IMR-90 (cell line): ENCODE data around the gene GRAP. TPM values are rescaled to one million over a fixed set of nuclear protein-coding genes. Genes with fewer than 3 reads are reported as not detected.

Source experiments
- ATAC-seq: fragments of 200-7000 bp; cut with Tn5 transposase; 2 replicates; pipeline ENCODE4 v1.9.1; 2020; ENCODE audit warnings: low read depth, mild to moderate bottlenecking, moderate library complexity
- BruUV-seq: library from RNA; stranded (reverse); fragments of 400-500 nt; replicated peaks from 2 replicates; lab custom pipeline; 2021; lab: Mats Ljungman, UMichigan
- CTCF ChIA-PET: fragments of 300-600 bp; formaldehyde crosslinking; extraction: SDS; loops from one replicate; lab custom pipeline; 2021; ENCODE audit warnings: antibody characterized with exemption; lab: Yijun Ruan, JAX
- POLR2A ChIA-PET: fragments of 300-600 bp; sonication (Branson Sonifier 250); formaldehyde crosslinking; loops from one replicate; lab custom pipeline; 2022; ENCODE audit warnings: antibody characterized with exemption; ENCODE audit not compliant: unreplicated experiment; lab: Charles Lee
- DNase-seq: peaks from one replicate; pipeline ENCODE4 v3.0.0; 2013
- H2AFZ ChIP-seq: replicated peaks from 2 replicates; pipeline ENCODE3; 2013; ENCODE audit warnings: low read length, mild to moderate bottlenecking; ENCODE audit not compliant: poor library complexity
- H2AK5ac ChIP-seq: 2 replicates; pipeline ENCODE4 v1.6.1; 2013; ENCODE audit warnings: low read depth, low read length, inconsistent platforms
- H2AK9ac ChIP-seq: replicated peaks from 2 replicates; pipeline ENCODE3; 2013; ENCODE audit warnings: mild to moderate bottlenecking, low read depth, low read length, moderate library complexity; ENCODE audit not compliant: poor library complexity
- H2BK120ac ChIP-seq: 2 replicates; pipeline ENCODE4 v1.6.1; 2013; ENCODE audit warnings: low read depth, low read length, inconsistent platforms
- H2BK15ac ChIP-seq: 3 replicates; pipeline ENCODE4 v1.6.1; 2013; ENCODE audit warnings: low read depth, low read length, inconsistent platforms
- H2BK20ac ChIP-seq: 2 replicates; pipeline ENCODE4 v1.6.1; 2013; ENCODE audit warnings: low read depth, mild to moderate bottlenecking, inconsistent platforms, low read length, moderate library complexity
- H2BK5ac ChIP-seq: 2 replicates; pipeline ENCODE4 v1.6.1; 2013; ENCODE audit warnings: mild to moderate bottlenecking, low read depth, low read length, inconsistent platforms; ENCODE audit not compliant: poor library complexity, severe bottlenecking
- H3K14ac ChIP-seq: replicated peaks from 2 replicates; pipeline ENCODE4 v1.6.1; 2013; ENCODE audit warnings: low read depth, low read length, inconsistent platforms
- H3K18ac ChIP-seq: 2 replicates; pipeline ENCODE4 v1.6.1; 2013; ENCODE audit warnings: low read depth, low read length, control low read depth
- H3K23ac ChIP-seq: 2 replicates; pipeline ENCODE4 v1.6.1; 2013; ENCODE audit warnings: low read depth, low read length, inconsistent platforms
- H3K27ac ChIP-seq: 2 replicates; pipeline ENCODE4 v1.5.1; 2013; ENCODE audit warnings: mild to moderate bottlenecking, control low read depth, low read length; ENCODE audit not compliant: insufficient read depth
- H3K27me3 ChIP-seq: 2 replicates; pipeline ENCODE4 v1.6.1; 2013; ENCODE audit warnings: low read length; ENCODE audit not compliant: control insufficient read depth, insufficient read depth
- H3K36me3 ChIP-seq: 2 replicates; pipeline ENCODE4 v1.6.1; 2013; ENCODE audit warnings: low read length, mixed read lengths; ENCODE audit not compliant: control insufficient read depth, insufficient read depth
- H3K4ac ChIP-seq: 2 replicates; pipeline ENCODE4 v1.6.1; 2013; ENCODE audit warnings: low read depth, low read length, inconsistent platforms
- H3K4me1 ChIP-seq: 2 replicates; pipeline ENCODE4 v1.6.1; 2013; ENCODE audit warnings: low read length, mixed read lengths; ENCODE audit not compliant: control insufficient read depth, insufficient read depth
- H3K4me2 ChIP-seq: 2 replicates; pipeline ENCODE4 v1.6.1; 2013; ENCODE audit warnings: low read depth, mild to moderate bottlenecking, control low read depth, low read length, moderate library complexity
- H3K4me3 ChIP-seq: 2 replicates; pipeline ENCODE4 v1.5.1; 2013; ENCODE audit warnings: low read depth, mild to moderate bottlenecking, control low read depth, low read length, moderate library complexity; ENCODE audit not compliant: insufficient read depth
- H3K56ac ChIP-seq: 2 replicates; pipeline ENCODE4 v1.6.1; 2013; ENCODE audit warnings: low read length, inconsistent platforms; ENCODE audit not compliant: insufficient read depth; ENCODE audit errors: extremely low read depth
- H3K79me1 ChIP-seq, 2 experiments: 2 replicates each; pipeline ENCODE4 v1.6.1; 2013; ENCODE audit warnings: low read length in 2 of 2, inconsistent platforms in 1 of 2, low read depth in 1 of 2
- H3K9ac ChIP-seq: 2 replicates; pipeline ENCODE4 v1.6.1; 2013; ENCODE audit warnings: low read depth, low read length, control low read depth
- H3K9me1 ChIP-seq: 2 replicates; pipeline ENCODE4 v1.6.1; 2013; ENCODE audit warnings: low read length, inconsistent platforms; ENCODE audit not compliant: insufficient read depth
- H3K9me3 ChIP-seq: 2 replicates; pipeline ENCODE4 v1.6.1; 2013; ENCODE audit warnings: low read length; ENCODE audit not compliant: control insufficient read depth, insufficient read depth
- H4K20me1 ChIP-seq: 2 replicates; pipeline ENCODE4 v1.6.1; 2013; ENCODE audit warnings: low read length, inconsistent platforms; ENCODE audit not compliant: insufficient read depth
- H4K5ac ChIP-seq: 2 replicates; pipeline ENCODE4 v1.6.1; 2013; ENCODE audit warnings: mild to moderate bottlenecking, low read depth, low read length, control low read depth
- H4K8ac ChIP-seq, 2 experiments: 2 replicates each; pipeline ENCODE4 v1.6.1; 2013; ENCODE audit warnings: low read depth in 2 of 2, low read length in 2 of 2, control low read depth in 1 of 2, inconsistent platforms in 1 of 2
- H4K91ac ChIP-seq: 2 replicates; pipeline ENCODE4 v1.6.1; 2013; ENCODE audit warnings: low read depth, low read length, inconsistent platforms; ENCODE audit not compliant: insufficient read depth
- CHD1 ChIP-seq: IDR thresholded peaks from 2 replicates; pipeline ENCODE4 v1.6.1; 2012; ENCODE audit warnings: low read depth, low read length, improper control_type of control experiment
- FOS ChIP-seq: fragments of 150-350 bp; IDR thresholded peaks from 2 replicates; pipeline ENCODE4 v1.6.1; 2016; ENCODE audit warnings: low read depth, low read length
- MXI1 ChIP-seq: IDR thresholded peaks from 2 replicates; pipeline ENCODE4 v1.6.1; 2012; ENCODE audit warnings: low read depth, mild to moderate bottlenecking, low read length, moderate library complexity, borderline replicate concordance
- NFE2L2 ChIP-seq: fragments of 150-350 bp; IDR thresholded peaks from 2 replicates; pipeline ENCODE4 v1.6.1; 2016; ENCODE audit warnings: low read depth, mild to moderate bottlenecking, low read length
- POLR2A ChIP-seq: IDR thresholded peaks from 2 replicates; pipeline ENCODE4 v1.6.1; 2012; ENCODE audit warnings: mild to moderate bottlenecking, low read depth, low read length
- RCOR1 ChIP-seq: IDR thresholded peaks from 2 replicates; pipeline ENCODE4 v1.6.1; 2012; ENCODE audit warnings: mild to moderate bottlenecking, low read length, improper control_type of control experiment; ENCODE audit not compliant: insufficient replicate concordance
- RFX5 ChIP-seq: IDR thresholded peaks from 2 replicates; pipeline ENCODE4 v1.8.0; 2012; ENCODE audit warnings: low read depth, mild to moderate bottlenecking, low read length, moderate library complexity
- SMC3 ChIP-seq: fragments of 150-350 bp; IDR thresholded peaks from 2 replicates; pipeline ENCODE4 v1.6.1; 2016; ENCODE audit warnings: low read depth, mild to moderate bottlenecking, antibody characterized with exemption, low read length, moderate library complexity
- WGBS, 2 experiments: methylation state at CpG; one replicate each; pipeline versions ENCODE4 v1.1.5 to v1.1.7; 2013; ENCODE audit warnings: missing lambda C conversion rate in 2 of 2; ENCODE audit not compliant: insufficient read length in 1 of 2; ENCODE audit errors: extremely low coverage in 2 of 2; 5-methylcytosine and 5-hydroxymethylcytosine counted together
- dilution Hi-C: fragments of 300-500 bp; cut with HindIII; formaldehyde crosslinking; loops from one replicate; pipeline ENCODE4 v1.14.3; 2018; ENCODE audit warnings: low sequenced_read_pairs; ENCODE audit not compliant: unreplicated experiment
- in situ Hi-C: fragments of 300-500 bp; cut with MboI; formaldehyde crosslinking; loops from 3 replicates; pipeline ENCODE4 v1.14.3; 2019; ENCODE audit warnings: low sequenced_read_pairs, inconsistent platforms, mixed read lengths
- intact Hi-C: fragments of 100-400 bp; cut with micrococcal nuclease; formaldehyde crosslinking; loops from 2 replicates; pipeline ENCODE4 v1.10.0; 2022
- polyA plus RNA-seq, 3 experiments: library from polyadenylated mRNA; depleted of rRNA; stranded (reverse); fragments of >200 nt; gene quantifications; 2 replicates each; pipeline ENCODE4 v1.2.3, GENCODE V29; 2012; ENCODE audit warnings: low replicate concordance in 1 of 3
- total RNA-seq: library from RNA; depleted of rRNA; stranded (reverse); fragments of >200 nt; gene quantifications from 2 replicates; pipeline ENCODE4 v1.2.3, GENCODE V29; 2012
- TF ChIP-seq, protein P1 (sequence below): fragments of 150-350 bp; IDR thresholded peaks from 2 replicates; pipeline ENCODE4 v1.6.1; 2016; ENCODE audit warnings: low read depth, mild to moderate bottlenecking, low read length, moderate library complexity, borderline replicate concordance
- TF ChIP-seq, protein P2 (sequence below): conservative IDR thresholded peaks from 2 replicates; pipeline ENCODE4 v1.5.1; 2012; ENCODE audit warnings: mild to moderate bottlenecking, low read depth, low read length, improper control_type of control experiment

GRAP gene
- total and polyA plus RNA-seq, 2 of the 4 experiments (the other 2 are of a cell fraction), result under 0.01 to 0.14 TPM

DNA sequence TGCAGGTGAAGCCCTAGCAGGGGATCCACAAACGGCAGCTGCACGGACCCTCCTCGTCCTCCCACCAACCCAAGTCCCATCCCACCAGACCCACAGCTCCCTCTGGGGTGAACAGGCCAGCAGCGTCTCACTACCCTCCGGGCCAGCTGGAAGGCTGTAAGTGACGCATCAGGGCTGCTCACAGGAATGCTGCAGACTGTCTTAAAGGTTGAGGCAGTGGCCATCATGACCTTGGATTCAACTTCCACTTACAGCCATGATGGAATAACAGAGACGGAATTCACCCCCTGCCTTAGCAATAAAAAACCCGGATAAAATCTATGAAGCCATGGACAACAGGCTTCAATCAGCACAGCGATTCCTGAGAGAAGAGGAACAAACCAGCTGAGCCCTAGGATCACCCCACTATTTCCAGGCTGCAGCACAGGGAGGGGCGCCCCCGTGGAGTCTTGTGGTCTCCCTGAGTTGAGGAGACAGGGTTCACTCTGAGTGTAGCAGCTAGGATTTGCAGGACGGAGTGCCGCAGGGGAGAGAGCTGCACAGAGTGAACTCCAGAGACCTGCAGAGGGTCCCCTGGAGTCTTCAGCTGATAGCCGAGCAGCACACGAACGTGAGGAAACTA, 52.7 kb downstream of the GRAP start:
- DNase-seq (peak; percentile 83), ATAC-seq (peak; percentile 94)
- no peak overlapping the region; the same call in 1 of the 2 replicates for H4K5ac ChIP-seq
- peak overlapping the region; percentile 63 for H3K27ac ChIP-seq
- H3K18ac ChIP-seq, result peak overlapping the region; percentile 45; the same call in 1 of the 2 replicates
- H3K79me1 ChIP-seq, result peaks cover 20 to 88% of the 10 kb centered on the region in 2 experiments; a peak in 3 of 4 replicates
- peaks cover 15% of the 10 kb centered on the region for H3K36me3 ChIP-seq
- H2BK15ac ChIP-seq, result no peak overlapping the region
- peak overlapping the region; percentile 3; the same call in 1 of the 2 replicates for H3K9ac ChIP-seq
- H2BK120ac ChIP-seq, result peak overlapping the region; percentile 30; the same call in 1 of the 2 replicates
- no peak for TF ChIP-seq RFX5
- TF ChIP-seq, protein P1, sequence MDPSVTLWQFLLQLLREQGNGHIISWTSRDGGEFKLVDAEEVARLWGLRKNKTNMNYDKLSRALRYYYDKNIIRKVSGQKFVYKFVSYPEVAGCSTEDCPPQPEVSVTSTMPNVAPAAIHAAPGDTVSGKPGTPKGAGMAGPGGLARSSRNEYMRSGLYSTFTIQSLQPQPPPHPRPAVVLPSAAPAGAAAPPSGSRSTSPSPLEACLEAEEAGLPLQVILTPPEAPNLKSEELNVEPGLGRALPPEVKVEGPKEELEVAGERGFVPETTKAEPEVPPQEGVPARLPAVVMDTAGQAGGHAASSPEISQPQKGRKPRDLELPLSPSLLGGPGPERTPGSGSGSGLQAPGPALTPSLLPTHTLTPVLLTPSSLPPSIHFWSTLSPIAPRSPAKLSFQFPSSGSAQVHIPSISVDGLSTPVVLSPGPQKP, result no peak
- peak; percentile 38; the same call in 1 of the 2 replicates for TF ChIP-seq FOS
- TF ChIP-seq, protein P2, sequence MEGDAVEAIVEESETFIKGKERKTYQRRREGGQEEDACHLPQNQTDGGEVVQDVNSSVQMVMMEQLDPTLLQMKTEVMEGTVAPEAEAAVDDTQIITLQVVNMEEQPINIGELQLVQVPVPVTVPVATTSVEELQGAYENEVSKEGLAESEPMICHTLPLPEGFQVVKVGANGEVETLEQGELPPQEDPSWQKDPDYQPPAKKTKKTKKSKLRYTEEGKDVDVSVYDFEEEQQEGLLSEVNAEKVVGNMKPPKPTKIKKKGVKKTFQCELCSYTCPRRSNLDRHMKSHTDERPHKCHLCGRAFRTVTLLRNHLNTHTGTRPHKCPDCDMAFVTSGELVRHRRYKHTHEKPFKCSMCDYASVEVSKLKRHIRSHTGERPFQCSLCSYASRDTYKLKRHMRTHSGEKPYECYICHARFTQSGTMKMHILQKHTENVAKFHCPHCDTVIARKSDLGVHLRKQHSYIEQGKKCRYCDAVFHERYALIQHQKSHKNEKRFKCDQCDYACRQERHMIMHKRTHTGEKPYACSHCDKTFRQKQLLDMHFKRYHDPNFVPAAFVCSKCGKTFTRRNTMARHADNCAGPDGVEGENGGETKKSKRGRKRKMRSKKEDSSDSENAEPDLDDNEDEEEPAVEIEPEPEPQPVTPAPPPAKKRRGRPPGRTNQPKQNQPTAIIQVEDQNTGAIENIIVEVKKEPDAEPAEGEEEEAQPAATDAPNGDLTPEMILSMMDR, result 0 out of 2 replicates have a peak, but pooled peaks have one; percentile 8
- no peak for TF ChIP-seq POLR2A
- no peak for TF ChIP-seq RCOR1
- TF ChIP-seq MXI1, result no peak
- TF ChIP-seq NFE2L2, result no peak
- no peak for TF ChIP-seq CHD1
- no peak for TF ChIP-seq SMC3
- H2AFZ ChIP-seq, result peak overlapping the region; percentile 23
- H3K4ac ChIP-seq, result peak overlapping the region; percentile 4; the same call in 1 of the 2 replicates
- 45% methylated on average over 7 of the region's 16 CpGs; no CpG with 5 or more reads in 1 of the 2 experiments for WGBS, 2 experiments
- CTCF ChIA-PET, result no interaction called here
- H4K91ac ChIP-seq, result peak overlapping the region; percentile 28; the same call in 1 of the 2 replicates
- H3K9me3 ChIP-seq, result peaks cover 6% of the 10 kb centered on the region
- H3K56ac ChIP-seq, result no peak overlapping the region; the same call in 1 of the 2 replicates
- H2BK5ac ChIP-seq, result peak overlapping the region; percentile 33
- peak overlapping the region; percentile 38 to 71; a peak in 2 of 4 replicates for H4K8ac ChIP-seq
- peak overlapping the region; percentile 74 for H2AK9ac ChIP-seq
- peak overlapping the region; percentile 54; the same call in 1 of the 2 replicates for H3K14ac ChIP-seq
- H3K27me3 ChIP-seq, result no peaks in the 10 kb centered on the region
- no TSS peak for BruUV-seq
- H3K4me3 ChIP-seq, result no peak overlapping the region
- peaks cover 44% of the 10 kb centered on the region for H4K20me1 ChIP-seq
- peaks cover 10% of the 10 kb centered on the region for H3K4me1 ChIP-seq
- H2BK20ac ChIP-seq, result 0 out of 2 replicates have a peak overlapping the region, but pooled peaks have one; percentile 18
- intact Hi-C loops (no loop called here), dilution Hi-C loops (no loop called here), in situ Hi-C loops (no loop called here)
- POLR2A ChIA-PET, result no interaction called here
- H3K23ac ChIP-seq, result 0 out of 2 replicates have a peak overlapping the region, but pooled peaks have one; percentile 46
- H2AK5ac ChIP-seq, result peak overlapping the region; percentile 49
- peak overlapping the region; percentile 38 for H3K4me2 ChIP-seq
- H3K9me1 ChIP-seq, result peaks cover 4% of the 10 kb centered on the region
